Measurements from ENCODE around the gene GOLGA6A.

GOLGA6A gene

DNA sequence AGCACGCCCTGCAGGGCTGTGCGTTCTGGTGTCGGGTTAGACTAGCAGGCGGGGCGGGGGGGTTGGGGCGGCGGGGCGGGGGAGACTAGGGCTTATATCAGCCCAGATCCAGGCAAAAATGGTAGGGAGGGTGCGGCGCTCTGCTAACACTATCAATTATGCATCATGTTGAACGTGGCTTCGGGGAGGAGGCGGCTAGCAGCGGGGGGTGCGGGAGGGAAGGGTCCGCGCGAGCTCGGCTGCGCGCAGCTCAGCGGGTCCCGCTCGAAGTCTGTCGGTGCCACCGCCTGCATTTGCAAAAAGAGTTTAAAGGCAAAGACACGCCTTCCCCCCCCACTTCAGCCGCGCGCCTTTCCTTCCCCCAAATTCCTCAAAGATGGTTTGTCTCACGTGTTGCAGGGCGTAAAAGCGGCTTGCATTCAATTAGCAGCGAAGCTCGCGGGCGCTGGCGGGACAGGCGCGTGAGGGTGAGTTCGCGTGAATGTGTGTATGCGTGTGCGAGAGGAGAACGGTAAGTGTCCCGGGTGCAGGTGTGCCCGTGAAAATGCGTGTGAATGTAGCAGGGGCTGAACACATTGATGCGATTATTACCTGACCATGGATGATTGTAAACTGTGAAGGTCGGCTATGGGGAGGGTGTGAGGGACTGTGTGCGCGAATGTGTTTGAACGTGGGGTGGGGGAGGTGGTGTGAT, 48.0 kb upstream of the GOLGA6A start, which contains the start of gene ISLR2 (continued):
- TF ChIP-seq, protein P1, sequence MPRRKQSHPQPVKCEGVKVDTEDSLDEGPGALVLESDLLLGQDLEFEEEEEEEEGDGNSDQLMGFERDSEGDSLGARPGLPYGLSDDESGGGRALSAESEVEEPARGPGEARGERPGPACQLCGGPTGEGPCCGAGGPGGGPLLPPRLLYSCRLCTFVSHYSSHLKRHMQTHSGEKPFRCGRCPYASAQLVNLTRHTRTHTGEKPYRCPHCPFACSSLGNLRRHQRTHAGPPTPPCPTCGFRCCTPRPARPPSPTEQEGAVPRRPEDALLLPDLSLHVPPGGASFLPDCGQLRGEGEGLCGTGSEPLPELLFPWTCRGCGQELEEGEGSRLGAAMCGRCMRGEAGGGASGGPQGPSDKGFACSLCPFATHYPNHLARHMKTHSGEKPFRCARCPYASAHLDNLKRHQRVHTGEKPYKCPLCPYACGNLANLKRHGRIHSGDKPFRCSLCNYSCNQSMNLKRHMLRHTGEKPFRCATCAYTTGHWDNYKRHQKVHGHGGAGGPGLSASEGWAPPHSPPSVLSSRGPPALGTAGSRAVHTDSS (tag by site-specific recombination; IDR thresholded peaks at IDR 0.05): no peak
- TF ChIP-seq ZNF555 (tag by site-specific recombination; conservative IDR thresholded peaks at IDR 0.05) (no peak), ZNF488 (tag by site-specific recombination; IDR thresholded peaks at IDR 0.05) (no peak), GFI1B (tag by site-specific recombination; IDR thresholded peaks at IDR 0.05) (no peak), ZNF37A (tag by site-specific recombination; IDR thresholded peaks at IDR 0.05) (no peak), ZNF16 (tag by site-specific recombination; IDR thresholded peaks at IDR 0.05; ENCODE audit: low read depth) (no peak), ZNF701 (tag by site-specific recombination; IDR thresholded peaks at IDR 0.05) (no peak), ZFP3 (tag by site-specific recombination; IDR thresholded peaks at IDR 0.05; ENCODE audit: low read depth) (no peak), HOXC10 (CRISPR knock-in tag; IDR thresholded peaks at IDR 0.05) (no peak), ZNF501 (tag by site-specific recombination; IDR thresholded peaks at IDR 0.05) (0 out of 2 replicates have a peak, but pooled peaks have one; percentile 56), ZNF23 (tag by site-specific recombination; IDR thresholded peaks at IDR 0.05; ENCODE audit: borderline replicate concordance) (no peak), BCL11A (tag by site-specific recombination; IDR thresholded peaks at IDR 0.05; ENCODE audit: low read depth) (no peak), ZNF114 (tag by site-specific recombination; IDR thresholded peaks at IDR 0.05) (no peak), ZNF426 (tag by site-specific recombination; IDR thresholded peaks at IDR 0.05) (no peak), ZIC2 (tag by site-specific recombination; IDR thresholded peaks at IDR 0.05) (peak; percentile 56; the same call in 1 of the 2 replicates), TRIM28 (IDR thresholded peaks at IDR 0.05; ENCODE audit: borderline replicate concordance, low read length) (no peak), ZFP69B (tag by site-specific recombination; IDR thresholded peaks at IDR 0.05) (0 out of 2 replicates have a peak, but pooled peaks have one; percentile 62), ZNF335 (tag by site-specific recombination; conservative IDR thresholded peaks at IDR 0.05) (peak; percentile 97), ZNF174 (tag by site-specific recombination; IDR thresholded peaks at IDR 0.05) (no peak), ZNF791 (tag by site-specific recombination; IDR thresholded peaks at IDR 0.05) (no peak), YY2 (tag by site-specific recombination; IDR thresholded peaks at IDR 0.05) (no peak), ZNF624 (tag by site-specific recombination; IDR thresholded peaks at IDR 0.05) (no peak), ZNF670 (tag by site-specific recombination; IDR thresholded peaks at IDR 0.05; ENCODE audit: low read depth) (no peak), ZNF510 (tag by site-specific recombination; IDR thresholded peaks at IDR 0.05; ENCODE audit: insufficient replicate concordance) (no peak), OVOL3 (tag by site-specific recombination; IDR thresholded peaks at IDR 0.05) (no peak), ZNF214 (tag by site-specific recombination; IDR thresholded peaks at IDR 0.05; ENCODE audit: borderline replicate concordance) (no peak), ZNF341 (tag by site-specific recombination; IDR thresholded peaks at IDR 0.05; ENCODE audit: low read depth) (peak; percentile 43), ZNF138 (tag by site-specific recombination; IDR thresholded peaks at IDR 0.05; ENCODE audit: borderline replicate concordance) (no peak), ZSCAN4 (tag by site-specific recombination; IDR thresholded peaks at IDR 0.05) (no peak), SCRT2 (tag by site-specific recombination; IDR thresholded peaks at IDR 0.05) (peak; percentile 92), ZNF785 (tag by site-specific recombination; IDR thresholded peaks at IDR 0.05) (no peak)
- TF ChIP-seq, protein P2, sequence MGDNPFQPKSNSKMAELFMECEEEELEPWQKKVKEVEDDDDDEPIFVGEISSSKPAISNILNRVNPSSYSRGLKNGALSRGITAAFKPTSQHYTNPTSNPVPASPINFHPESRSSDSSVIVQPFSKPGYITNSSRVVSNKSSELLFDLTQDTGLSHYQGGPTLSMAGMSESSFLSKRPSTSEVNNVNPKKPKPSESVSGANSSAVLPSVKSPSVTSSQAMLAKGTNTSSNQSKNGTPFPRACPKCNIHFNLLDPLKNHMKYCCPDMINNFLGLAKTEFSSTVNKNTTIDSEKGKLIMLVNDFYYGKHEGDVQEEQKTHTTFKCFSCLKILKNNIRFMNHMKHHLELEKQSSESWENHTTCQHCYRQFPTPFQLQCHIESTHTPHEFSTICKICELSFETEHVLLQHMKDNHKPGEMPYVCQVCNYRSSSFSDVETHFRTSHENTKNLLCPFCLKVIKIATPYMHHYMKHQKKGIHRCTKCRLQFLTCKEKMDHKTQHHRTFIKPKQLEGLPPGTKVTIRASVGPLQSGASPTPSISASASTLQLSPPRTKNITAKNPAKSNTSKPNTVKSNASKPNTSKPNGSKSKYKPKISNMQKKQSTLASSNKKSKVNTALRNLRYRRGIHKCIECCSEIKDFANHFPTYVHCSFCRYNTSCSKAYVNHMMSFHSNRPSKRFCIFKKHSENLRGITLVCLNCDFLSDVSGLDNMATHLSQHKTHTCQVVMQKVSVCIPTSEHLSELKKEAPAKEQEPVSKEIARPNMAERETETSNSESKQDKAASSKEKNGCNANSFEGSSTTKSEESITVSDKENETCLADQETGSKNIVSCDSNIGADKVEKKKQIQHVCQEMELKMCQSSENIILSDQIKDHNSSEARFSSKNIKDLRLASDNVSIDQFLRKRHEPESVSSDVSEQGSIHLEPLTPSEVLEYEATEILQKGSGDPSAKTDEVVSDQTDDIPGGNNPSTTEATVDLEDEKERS (tag by site-specific recombination; IDR thresholded peaks at IDR 0.05): no peak
- TF ChIP-seq, protein P3, sequence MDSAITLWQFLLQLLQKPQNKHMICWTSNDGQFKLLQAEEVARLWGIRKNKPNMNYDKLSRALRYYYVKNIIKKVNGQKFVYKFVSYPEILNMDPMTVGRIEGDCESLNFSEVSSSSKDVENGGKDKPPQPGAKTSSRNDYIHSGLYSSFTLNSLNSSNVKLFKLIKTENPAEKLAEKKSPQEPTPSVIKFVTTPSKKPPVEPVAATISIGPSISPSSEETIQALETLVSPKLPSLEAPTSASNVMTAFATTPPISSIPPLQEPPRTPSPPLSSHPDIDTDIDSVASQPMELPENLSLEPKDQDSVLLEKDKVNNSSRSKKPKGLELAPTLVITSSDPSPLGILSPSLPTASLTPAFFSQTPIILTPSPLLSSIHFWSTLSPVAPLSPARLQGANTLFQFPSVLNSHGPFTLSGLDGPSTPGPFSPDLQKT (IDR thresholded peaks at IDR 0.05; ENCODE audit: borderline replicate concordance, low read depth, low read length): no peak

Data from HEK293 (cell line).